Loucy (cell line): Measurements from ENCODE around the gene AMTN.

ENCODE experiments used
- CTCF ChIP-seq: fragments of 200-600 bp; sonication (generic); conservative IDR thresholded peaks from 2 replicates; pipeline ENCODE4 v1.5.1; 2014; ENCODE audit warnings: mild to moderate bottlenecking, antibody characterized with exemption, low read length
- EZH2phosphoT487 ChIP-seq: fragments of 200-600 bp; IDR thresholded peaks from 2 replicates; pipeline ENCODE4 v1.6.1; 2018; ENCODE audit warnings: antibody characterized with exemption, mild to moderate bottlenecking, moderate library complexity, borderline replicate concordance

- TF ChIP-seq CTCF, result no peak
- no peak for TF ChIP-seq EZH2phosphoT487
Measured at GRCh38 chr4:70575964-70576363, 57.6 kb downstream of the AMTN start.
